ENCODE results near the gene MRFAP1L1. TPM values are rescaled to one million over a fixed set of nuclear protein-coding genes. Genes with fewer than 3 reads are reported as not detected.

Gene MRFAP1L1
- total RNA-seq, 3 donors from 2014 or later, result 47.0 to 53.2 (median 52.4) TPM

DNA sequence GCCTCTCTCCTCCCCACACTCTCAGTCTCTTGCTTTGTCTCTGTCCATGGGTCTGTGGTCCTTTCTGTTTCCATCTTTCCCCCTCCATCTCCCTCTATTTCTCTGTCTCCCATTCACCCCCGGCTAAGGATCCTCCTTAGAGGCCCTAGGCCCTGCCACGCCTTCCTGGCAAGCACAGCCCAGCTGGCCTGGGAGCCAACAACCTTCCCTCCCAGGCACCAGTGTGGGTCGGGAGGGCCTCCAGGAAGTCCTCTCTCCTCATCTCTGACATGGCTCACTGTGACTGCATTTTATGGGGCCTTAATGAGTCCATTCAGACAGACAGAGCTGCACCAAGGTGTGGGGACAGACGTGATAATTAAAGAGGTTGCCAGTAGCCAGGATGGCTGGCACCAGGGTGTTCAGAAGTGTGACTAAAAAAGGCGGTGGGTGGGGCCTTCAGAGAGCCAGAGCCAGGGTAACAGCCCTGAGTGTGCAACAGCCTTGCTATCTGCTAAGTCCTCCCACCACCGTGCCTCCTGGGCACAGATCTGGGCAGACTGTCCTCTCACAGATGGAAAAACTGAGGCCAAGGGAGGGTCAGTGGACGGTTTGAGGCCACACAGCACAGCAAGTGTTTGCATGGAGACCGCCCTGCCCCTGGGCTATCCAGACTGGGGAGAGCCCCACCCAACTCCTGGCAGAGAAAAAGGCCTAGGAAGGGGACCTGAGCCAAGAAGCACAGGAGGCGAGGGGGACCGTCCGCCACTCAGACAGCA lies 37.8 kb upstream of the MRFAP1L1 start:
- peaks cover 2% of the 10 kb centered on the region for H3K27me3 Mint-ChIP-seq (ENCODE audit: low read depth)
- no peak overlapping the region for H3K4me3 Mint-ChIP-seq
- no peaks in the 10 kb centered on the region for H3K9me3 Mint-ChIP-seq
- ATAC-seq (no peak), DNase-seq (no peak)
- no peaks in the 10 kb centered on the region for H3K36me3 Mint-ChIP-seq (ENCODE audit: insufficient read depth)
- H3K4me1 Mint-ChIP-seq (ENCODE audit: low read depth), result peaks cover 11% of the 10 kb centered on the region

GRCh38 chr4:6746721-6747293 lies 37.1 kb upstream of the MRFAP1L1 start:
- no peak for ATAC-seq
- peaks cover 9% of the 10 kb centered on the region for H3K4me1 Mint-ChIP-seq (ENCODE audit: low read depth)

GRCh38 chr4:6742989-6743388 lies 33.3 kb upstream of the MRFAP1L1 start:
- Mint-ChIP-seq H3K4me1 (ENCODE audit: low read depth) (no peaks in the 10 kb centered on the region), H3K9me3 (no peaks in the 10 kb centered on the region), H3K4me3 (no peak overlapping the region), H3K27me3 (ENCODE audit: low read depth) (peaks cover 2% of the 10 kb centered on the region), H3K36me3 (ENCODE audit: insufficient read depth) (no peaks in the 10 kb centered on the region)
- DNase-seq (no peak), ATAC-seq (no peak)

More at GRCh38 chr4:6746721-6747293, 37.1 kb upstream of the MRFAP1L1 start:
- Mint-ChIP-seq H3K36me3 (ENCODE audit: insufficient read depth) (no peaks in the 10 kb centered on the region), H3K27me3 (ENCODE audit: low read depth) (peaks cover 2% of the 10 kb centered on the region), H3K4me3 (no peak overlapping the region), H3K9me3 (no peaks in the 10 kb centered on the region)
- DNase-seq, result no peak

DNA sequence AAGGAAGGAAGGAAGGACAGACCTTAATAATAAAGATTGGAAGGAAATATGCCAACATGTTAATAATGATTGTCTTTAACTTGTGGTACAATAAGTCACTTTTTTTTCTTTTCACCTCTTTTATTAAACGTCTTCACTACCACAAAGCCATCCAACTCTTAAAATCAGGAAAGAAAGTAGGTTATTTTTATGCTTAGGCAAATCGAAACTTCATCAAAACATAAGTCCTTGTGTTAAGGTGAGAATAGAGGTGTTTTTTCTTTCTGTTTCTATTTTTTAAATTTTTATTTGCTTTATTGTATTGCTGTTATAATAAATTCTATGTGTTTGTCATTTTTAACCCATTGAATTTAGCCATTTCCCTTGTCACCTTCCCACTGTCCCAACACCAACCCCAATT lies 32.8 kb upstream of the MRFAP1L1 start:
- Mint-ChIP-seq H3K4me1 (ENCODE audit: low read depth) (no peaks in the 10 kb centered on the region), H3K27me3 (ENCODE audit: low read depth) (peaks cover 2% of the 10 kb centered on the region), H3K36me3 (ENCODE audit: insufficient read depth) (no peaks in the 10 kb centered on the region), H3K4me3 (no peak overlapping the region), H3K9me3 (no peaks in the 10 kb centered on the region)
- no peak for DNase-seq
- ATAC-seq, result no peak

- ATAC-seq (no peak), DNase-seq (no peak)
- no peaks in the 10 kb centered on the region for H3K36me3 Mint-ChIP-seq (ENCODE audit: insufficient read depth)
- H3K4me1 Mint-ChIP-seq (ENCODE audit: low read depth), result no peaks in the 10 kb centered on the region
- no peaks in the 10 kb centered on the region for H3K27me3 Mint-ChIP-seq (ENCODE audit: low read depth)
- no peak overlapping the region for H3K4me3 Mint-ChIP-seq
- H3K9me3 Mint-ChIP-seq, result no peaks in the 10 kb centered on the region
Measured at GRCh38 chr4:6740347-6740746, 30.7 kb upstream of the MRFAP1L1 start.

DNA sequence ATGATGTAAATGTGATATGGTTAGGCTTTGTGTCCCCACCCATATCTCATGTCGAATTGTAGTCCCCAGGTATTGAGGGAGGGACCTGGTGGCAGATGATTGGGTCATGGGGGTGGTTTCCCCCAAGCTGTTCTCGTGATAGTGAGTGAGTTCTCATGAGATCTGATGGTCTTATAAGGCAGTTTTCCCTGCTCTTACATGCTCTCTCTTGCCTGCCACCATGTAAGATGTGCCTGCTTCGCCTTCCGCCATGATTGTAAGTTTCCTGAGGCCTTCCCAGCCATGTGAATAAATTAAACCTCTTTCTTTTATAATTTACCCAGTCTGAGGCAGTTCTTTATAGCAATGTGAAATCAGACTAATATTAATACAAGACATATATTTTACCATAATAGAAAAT lies 30.3 kb upstream of the MRFAP1L1 start:
- Mint-ChIP-seq H3K4me1 (ENCODE audit: low read depth) (no peaks in the 10 kb centered on the region), H3K27me3 (ENCODE audit: low read depth) (no peaks in the 10 kb centered on the region), H3K9me3 (no peaks in the 10 kb centered on the region), H3K4me3 (no peak overlapping the region), H3K36me3 (ENCODE audit: insufficient read depth) (no peaks in the 10 kb centered on the region)
- DNase-seq, result no peak
- ATAC-seq, result no peak

DNA sequence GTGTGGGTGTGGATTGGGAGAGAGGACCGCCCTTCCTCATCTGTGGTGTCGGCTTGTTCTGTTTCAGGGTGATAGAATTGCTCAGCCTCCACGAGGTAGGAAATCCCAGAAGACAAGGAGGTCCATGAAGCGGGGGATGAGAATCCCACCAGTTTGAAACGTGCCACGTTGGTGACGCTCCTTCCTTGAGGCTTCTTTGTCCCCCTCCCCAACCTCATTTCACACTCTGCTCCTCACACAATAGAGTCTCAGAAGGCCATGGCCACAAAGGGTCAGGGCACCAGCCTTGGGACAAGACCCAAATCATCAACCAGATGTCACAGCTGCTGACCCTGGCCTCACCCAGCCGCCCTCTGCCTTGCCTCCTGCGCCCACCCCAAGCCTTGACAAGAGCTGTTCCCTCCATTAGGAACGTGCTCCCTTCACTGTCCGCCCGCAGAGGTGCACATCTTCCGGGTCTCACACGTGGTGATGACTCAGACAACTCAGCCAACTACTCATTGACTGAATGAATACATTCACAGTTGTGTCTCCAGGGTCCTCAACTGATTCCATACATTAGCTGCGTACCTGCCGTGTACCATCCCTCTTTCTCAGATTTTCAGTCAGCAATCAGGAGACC lies 24.6 kb upstream of the MRFAP1L1 start:
- H3K4me1 Mint-ChIP-seq (ENCODE audit: low read depth), result no peaks in the 10 kb centered on the region
- no peaks in the 10 kb centered on the region for H3K36me3 Mint-ChIP-seq (ENCODE audit: insufficient read depth)
- DNase-seq (no peak), ATAC-seq (no peak)
- H3K27me3 Mint-ChIP-seq (ENCODE audit: low read depth), result peaks cover 2% of the 10 kb centered on the region
- no peak overlapping the region for H3K4me3 Mint-ChIP-seq
- H3K9me3 Mint-ChIP-seq, result no peaks in the 10 kb centered on the region

DNA sequence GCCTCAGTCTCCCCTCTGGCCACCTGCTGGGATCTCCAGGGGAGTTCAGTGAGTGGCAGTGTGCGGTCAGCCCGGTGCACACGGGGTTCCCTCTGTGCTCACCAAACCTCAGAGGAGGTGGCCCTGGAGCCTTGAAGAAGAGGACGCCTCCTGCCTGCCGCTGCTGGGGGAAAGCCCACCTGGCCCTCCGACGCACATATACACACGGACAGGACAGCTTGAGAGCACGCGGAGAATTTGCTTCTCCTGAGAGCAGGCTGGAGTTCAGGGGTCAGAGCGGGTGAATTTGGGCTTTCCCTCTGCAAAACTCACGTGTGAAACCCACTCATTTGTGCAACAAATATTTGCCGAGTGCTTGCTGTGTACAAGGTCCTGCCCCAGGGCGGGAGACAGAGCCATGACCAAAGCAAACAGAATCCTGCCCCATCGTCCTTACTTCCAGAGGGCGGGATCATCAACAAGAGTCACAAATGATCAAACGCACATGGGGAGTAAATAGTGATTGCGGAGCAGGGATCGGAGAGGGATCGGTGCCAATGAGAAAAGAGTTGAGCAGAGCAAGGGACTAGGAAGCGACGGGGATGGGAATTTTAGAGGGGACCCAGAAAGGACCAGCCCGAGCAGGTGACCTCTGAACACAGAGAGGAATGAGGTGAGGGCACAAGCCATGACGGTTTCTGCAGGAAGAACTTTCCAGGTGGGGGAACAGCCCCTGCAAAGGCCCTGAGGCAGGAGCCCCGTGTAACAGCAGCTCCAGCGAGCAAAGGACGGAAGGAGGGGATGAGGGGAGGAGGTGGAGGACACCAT lies 23.9 kb upstream of the MRFAP1L1 start:
- ATAC-seq (no peak), DNase-seq (no peak)
- no peak overlapping the region for H3K4me3 Mint-ChIP-seq
- no peaks in the 10 kb centered on the region for H3K9me3 Mint-ChIP-seq
- peaks cover under 1% of the 10 kb centered on the region for H3K4me1 Mint-ChIP-seq (ENCODE audit: low read depth)
- peaks cover 2% of the 10 kb centered on the region for H3K27me3 Mint-ChIP-seq (ENCODE audit: low read depth)
- no peaks in the 10 kb centered on the region for H3K36me3 Mint-ChIP-seq (ENCODE audit: insufficient read depth)

DNA sequence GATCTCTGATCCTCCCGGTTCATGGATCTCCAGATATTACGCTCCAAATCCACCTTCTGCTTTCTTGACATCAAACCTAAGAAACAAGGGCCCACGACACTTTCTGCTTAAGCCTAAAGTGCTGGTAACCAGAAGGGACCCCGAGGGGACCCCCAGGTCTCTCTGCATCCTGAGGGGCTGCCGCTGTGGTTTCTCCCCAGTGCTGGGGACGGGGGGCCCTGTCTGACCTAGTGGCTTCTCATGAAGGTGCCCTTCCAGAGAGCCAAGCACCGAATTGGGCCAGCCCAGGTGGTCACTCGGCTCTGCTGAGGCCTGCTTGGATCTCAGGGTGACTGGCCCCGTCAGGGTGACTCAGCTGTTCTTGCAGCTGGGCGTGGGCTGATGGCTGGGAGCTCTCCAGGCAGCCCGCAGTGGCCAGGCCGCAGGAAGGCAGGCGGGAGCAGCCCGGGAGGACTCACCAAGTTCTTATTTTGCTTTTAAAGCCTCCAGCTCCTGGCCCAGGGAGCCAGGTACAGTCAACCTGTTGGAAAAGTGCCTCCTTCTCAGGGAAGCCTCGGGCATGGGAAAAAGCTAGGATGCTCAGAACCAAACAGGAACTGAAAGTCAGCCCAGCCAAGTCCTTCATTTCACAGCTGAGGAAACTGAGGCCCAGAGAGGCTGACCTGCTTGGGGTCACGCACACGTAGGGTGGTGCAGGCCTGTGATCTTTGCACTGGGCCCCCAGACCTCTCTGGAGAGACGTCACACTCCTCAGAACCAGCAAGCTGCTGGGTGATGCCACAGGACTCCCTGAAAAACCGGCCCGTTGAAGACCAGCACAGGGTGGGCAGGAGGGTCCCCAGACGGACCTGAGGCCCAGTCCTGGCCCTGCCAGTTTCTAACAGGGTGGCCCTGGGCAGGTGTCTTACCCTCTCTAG lies 23.0 kb upstream of the MRFAP1L1 start:
- ATAC-seq, result no peak

DNA sequence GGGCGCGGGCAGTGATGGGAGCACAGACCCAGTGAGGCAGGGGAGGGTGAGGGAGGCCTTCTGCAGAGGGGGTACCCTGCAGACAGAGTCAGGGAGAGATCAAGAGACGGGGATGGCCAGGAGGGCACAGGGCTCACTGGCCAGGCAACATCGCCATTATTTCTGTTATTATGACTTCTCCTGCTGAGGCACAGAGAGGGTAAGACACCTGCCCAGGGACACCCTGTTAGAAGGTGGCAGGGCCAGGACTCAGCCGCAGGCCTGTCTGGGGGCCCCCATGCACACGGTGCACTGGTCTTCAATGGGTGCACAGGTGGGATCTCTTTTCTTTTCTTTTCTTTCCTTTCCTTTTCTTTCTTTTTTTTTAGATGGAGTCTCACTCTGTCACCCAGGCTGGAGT lies 22.1 kb upstream of the MRFAP1L1 start:
- DNase-seq (no peak), ATAC-seq (no peak)
- H3K9me3 Mint-ChIP-seq, result no peaks in the 10 kb centered on the region
- H3K4me1 Mint-ChIP-seq (ENCODE audit: low read depth), result peaks cover 6% of the 10 kb centered on the region
- H3K4me3 Mint-ChIP-seq, result no peak overlapping the region
- no peaks in the 10 kb centered on the region for H3K36me3 Mint-ChIP-seq (ENCODE audit: insufficient read depth)
- peaks cover 2% of the 10 kb centered on the region for H3K27me3 Mint-ChIP-seq (ENCODE audit: low read depth)

More for the DNA sequence above, 23.0 kb upstream of the MRFAP1L1 start:
- no peaks in the 10 kb centered on the region for H3K36me3 Mint-ChIP-seq (ENCODE audit: insufficient read depth)
- no peak overlapping the region for H3K4me3 Mint-ChIP-seq
- no peaks in the 10 kb centered on the region for H3K9me3 Mint-ChIP-seq
- peaks cover 2% of the 10 kb centered on the region for H3K27me3 Mint-ChIP-seq (ENCODE audit: low read depth)
- no peak for DNase-seq
- H3K4me1 Mint-ChIP-seq (ENCODE audit: low read depth), result peaks cover 6% of the 10 kb centered on the region

- DNase-seq (no peak), ATAC-seq (no peak)
- no peaks in the 10 kb centered on the region for H3K36me3 Mint-ChIP-seq (ENCODE audit: insufficient read depth)
- H3K4me3 Mint-ChIP-seq, result no peak overlapping the region
- peaks cover 6% of the 10 kb centered on the region for H3K4me1 Mint-ChIP-seq (ENCODE audit: low read depth)
- H3K9me3 Mint-ChIP-seq, result no peaks in the 10 kb centered on the region
- peaks cover 2% of the 10 kb centered on the region for H3K27me3 Mint-ChIP-seq (ENCODE audit: low read depth)
Measured at GRCh38 chr4:6731318-6731675, 21.6 kb upstream of the MRFAP1L1 start.

GRCh38 chr4:6730603-6731317 lies 21.1 kb upstream of the MRFAP1L1 start:
- H3K27me3 Mint-ChIP-seq (ENCODE audit: low read depth), result peaks cover 2% of the 10 kb centered on the region

DNA sequence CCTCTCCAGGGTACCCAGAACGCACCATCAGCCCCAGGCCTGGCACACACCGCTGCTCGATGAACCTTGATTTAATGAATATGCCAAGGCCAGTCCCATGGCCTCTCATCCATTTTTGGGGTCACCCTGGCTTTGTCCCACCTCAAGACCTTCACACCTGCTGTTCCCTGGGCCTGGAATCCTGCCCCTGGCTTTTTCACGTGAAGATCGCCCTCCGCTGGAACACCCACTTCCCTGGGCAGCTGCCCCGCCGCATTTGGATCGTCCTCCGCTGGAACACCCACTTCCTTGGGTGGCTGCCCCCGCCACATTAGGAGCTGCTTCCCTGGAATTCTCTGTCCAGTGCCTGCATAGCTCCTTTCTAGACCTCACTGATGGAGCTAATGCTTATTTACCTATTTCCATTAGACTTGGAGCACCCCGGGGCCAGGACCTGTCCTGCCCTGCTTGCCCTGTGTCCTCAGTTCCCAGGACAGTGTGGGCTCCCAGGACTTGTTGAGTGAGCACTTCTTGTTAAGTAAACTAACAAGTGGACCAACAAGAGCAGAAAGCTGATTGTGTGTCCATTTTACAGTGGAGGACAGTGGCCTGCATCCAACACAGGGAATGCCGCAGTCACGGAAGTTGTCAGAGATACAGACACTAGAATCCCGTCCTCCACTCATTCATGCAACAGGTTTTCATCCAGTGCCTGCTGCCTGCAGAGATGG lies 18.8 kb upstream of the MRFAP1L1 start:
- ATAC-seq (no peak), DNase-seq (no peak)
- no peaks in the 10 kb centered on the region for H3K9me3 Mint-ChIP-seq
- H3K4me1 Mint-ChIP-seq (ENCODE audit: low read depth), result peaks cover 6% of the 10 kb centered on the region
- no peaks in the 10 kb centered on the region for H3K27me3 Mint-ChIP-seq (ENCODE audit: low read depth)
- no peak overlapping the region for H3K4me3 Mint-ChIP-seq
- H3K36me3 Mint-ChIP-seq (ENCODE audit: insufficient read depth), result no peaks in the 10 kb centered on the region

More at GRCh38 chr4:6730603-6731317, 21.1 kb upstream of the MRFAP1L1 start:
- H3K4me1 Mint-ChIP-seq (ENCODE audit: low read depth), result peaks cover 6% of the 10 kb centered on the region
- no peak for ATAC-seq
- H3K9me3 Mint-ChIP-seq, result no peaks in the 10 kb centered on the region
- no peak overlapping the region for H3K4me3 Mint-ChIP-seq
- H3K36me3 Mint-ChIP-seq (ENCODE audit: insufficient read depth), result no peaks in the 10 kb centered on the region
- DNase-seq, result no peak
